HG03432 (cell line): Measurements from ENCODE around the gene ITPR3.

Experiments used
- ATAC-seq: cut with Tn5 transposase; IDR thresholded peaks from one replicate; pipeline ENCODE4 v1.9.1; 2021; ENCODE audit warnings: mild to moderate bottlenecking, moderate library complexity; ENCODE audit not compliant: unreplicated experiment

Gene ITPR3

GRCh38 chr6:33683576-33684427, 62.7 kb downstream of the ITPR3 start:
- no peak for ATAC-seq

GRCh38 chr6:33684428-33684896, 63.3 kb downstream of the ITPR3 start:
- ATAC-seq, result no peak

- no peak for ATAC-seq
These were observed 63.9 kb downstream of the ITPR3 start for GRCh38 chr6:33684983-33685382.

GRCh38 chr6:33685411-33686224, 64.5 kb downstream of the ITPR3 start:
- ATAC-seq, result no peak

- ATAC-seq, result no peak
These were observed 65.3 kb downstream of the ITPR3 start for GRCh38 chr6:33686225-33686924.

- ATAC-seq, result no peak
These were observed 66.2 kb downstream of the ITPR3 start for GRCh38 chr6:33686981-33687975.

- ATAC-seq, result no peak
These were observed 66.9 kb downstream of the ITPR3 start for GRCh38 chr6:33688006-33688405.

GRCh38 chr6:33688451-33689147, 67.5 kb downstream of the ITPR3 start:
- ATAC-seq, result no peak

- ATAC-seq, result no peak
These were observed 68.0 kb downstream of the ITPR3 start for GRCh38 chr6:33689148-33689494.

GRCh38 chr6:33689879-33690278, 68.8 kb downstream of the ITPR3 start:
- ATAC-seq, result no peak

- no peak for ATAC-seq
These were observed 69.6 kb downstream of the ITPR3 start for GRCh38 chr6:33690766-33691165.

- no peak for ATAC-seq
These were observed 70.4 kb downstream of the ITPR3 start for GRCh38 chr6:33691456-33692077.

GRCh38 chr6:33692078-33692759, 71.1 kb downstream of the ITPR3 start:
- no peak for ATAC-seq

- ATAC-seq, result no peak
These were observed 71.6 kb downstream of the ITPR3 start for GRCh38 chr6:33692760-33693158.

GRCh38 chr6:33693186-33694105, 72.3 kb downstream of the ITPR3 start:
- no peak for ATAC-seq

GRCh38 chr6:33694401-33694931, 73.3 kb downstream of the ITPR3 start:
- no peak for ATAC-seq

GRCh38 chr6:33694977-33695376, 73.9 kb downstream of the ITPR3 start:
- ATAC-seq, result no peak
